Mucosa of gallbladder (tissue), 1 donor: Measurements from ENCODE around the gene PACSIN1. TPM values are rescaled to one million over a fixed set of nuclear protein-coding genes. Genes with fewer than 3 reads are reported as not detected.

Experiments used
- DNase-seq: peaks from one replicate; pipeline ENCODE4 v3.0.0-alpha.2; 2020; ENCODE audit warnings: low spot score
- total RNA-seq: library from RNA; stranded (reverse); gene quantifications from one replicate; pipeline ENCODE4 v1.2.1, GENCODE V29; 2021
- donor health status: DM: no; HTN: no; CAD: no.

Gene PACSIN1
- total RNA-seq, 1 donor from 2014 or later: 1.4 TPM

- no peak for DNase-seq
These were observed 115.7 kb downstream of the PACSIN1 start for GRCh38 chr6:34581561-34581920.

DNA sequence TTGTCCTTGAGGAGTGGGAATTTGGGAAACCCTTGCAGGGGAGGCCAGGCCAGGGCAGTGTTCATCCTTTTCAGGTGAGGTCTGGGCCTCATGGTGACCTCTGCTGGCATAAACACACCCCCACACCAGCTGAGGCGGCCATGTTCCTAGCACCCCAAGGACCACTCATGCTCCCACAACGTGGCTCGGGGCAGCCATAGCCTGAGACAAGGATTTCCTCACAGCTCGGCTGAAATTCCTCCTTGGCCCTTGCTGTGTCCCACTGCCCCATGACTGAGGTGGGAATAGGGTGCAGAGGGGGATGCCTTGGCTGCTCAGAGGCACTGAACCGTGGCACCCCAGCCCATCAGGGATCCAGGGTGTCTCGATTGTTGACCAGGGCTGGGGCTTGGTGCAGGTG is 117.6 kb downstream of the PACSIN1 start:
- DNase-seq: no peak

- DNase-seq: no peak
These were observed 118.2 kb downstream of the PACSIN1 start for GRCh38 chr6:34583861-34584604.

- no peak for DNase-seq
These were observed 118.8 kb downstream of the PACSIN1 start for GRCh38 chr6:34584694-34585093.

Other genes starting within 250 kb of the PACSIN1 start
- 88.6 TPM for gene HMGA1, start 229.2 kb upstream of the PACSIN1 start, total RNA-seq
- 28.9 TPM for gene SMIM29, start 217.1 kb upstream of the PACSIN1 start, total RNA-seq
- 30.7 TPM for gene NUDT3, start 73.4 kb upstream of the PACSIN1 start, total RNA-seq
- gene RPS10, start 40.0 kb upstream of the PACSIN1 start, total RNA-seq: 896 TPM
- gene SPDEF, start 90.3 kb downstream of the PACSIN1 start, total RNA-seq: 16.7 TPM
- 89.5 TPM for gene ILRUN, start 230.7 kb downstream of the PACSIN1 start, total RNA-seq